ENCODE results near the gene UCN. TPM values are rescaled to one million over a fixed set of nuclear protein-coding genes. Genes with fewer than 3 reads are reported as not detected.

UCN gene
- total RNA-seq, 1 donor from 2014 or later = 0.20 TPM

GRCh38 chr2:27262379-27263286 lies 45.6 kb downstream of the UCN start, which contains the start of gene SLC30A3:
TSS of gene SLC30A3 (minus strand) at chr2:27263047. CDS start at chr2:27262906, 141 bp downstream.
- DNase-seq (ENCODE audit: low read depth, low spot score) = no peak

- no peak for DNase-seq (ENCODE audit: low read depth, low spot score)
These were observed 46.3 kb downstream of the UCN start for GRCh38 chr2:27261926-27262298.

GRCh38 chr2:27261241-27261925 lies 46.9 kb downstream of the UCN start:
- no peak for DNase-seq (ENCODE audit: low read depth, low spot score)

GRCh38 chr2:27258051-27258450 lies 50.2 kb downstream of the UCN start:
- DNase-seq (ENCODE audit: low read depth, low spot score) = no peak

Other genes with a start within 250 kb of the UCN start
- 360 and 398 TPM in 2 replicates for gene OST4, start 236.8 kb downstream of the UCN start, total RNA-seq
- 13.8 and 21.6 TPM in 2 replicates for gene EMILIN1, start 229.8 kb downstream of the UCN start, total RNA-seq
- gene KHK, start 221.7 kb downstream of the UCN start, total RNA-seq = 2.1 and 4.6 TPM in 2 replicates
- gene CGREF1, start 189.3 kb downstream of the UCN start, total RNA-seq = 1.7 and 4.6 TPM in 2 replicates
- gene ABHD1, start 184.6 kb downstream of the UCN start, total RNA-seq = not detected in 2 replicates
- 34.7 and 40.7 TPM in 2 replicates for gene PREB, start 173.8 kb downstream of the UCN start, total RNA-seq
- gene PRR30, start 169.0 kb downstream of the UCN start, total RNA-seq = not detected in 2 replicates
- gene TCF23, start 159.4 kb downstream of the UCN start, total RNA-seq = not detected in 2 replicates
- 97.0 and 127 TPM in 2 replicates for gene ATRAID, start 96.4 kb downstream of the UCN start, total RNA-seq
- 20.4 and 48.9 TPM in 2 replicates for gene SLC5A6, start 96.2 kb downstream of the UCN start, total RNA-seq
- 62.4 and 62.8 TPM in 2 replicates for gene CAD, start 91.1 kb downstream of the UCN start, total RNA-seq
- gene SLC30A3, start 45.4 kb downstream of the UCN start, total RNA-seq = 0.11 TPM in 1 of 2 replicates, not detected in the other
- not detected in 2 replicates for gene DNAJC5G, start 33.0 kb downstream of the UCN start, total RNA-seq
- gene TRIM54, start 26.0 kb downstream of the UCN start, total RNA-seq = not detected in 2 replicates
- gene MPV17, start 14.7 kb upstream of the UCN start, total RNA-seq = 38.8 and 43.0 TPM in 2 replicates
- gene GTF3C2, start 48.3 kb upstream of the UCN start, total RNA-seq = 24.5 and 26.9 TPM in 2 replicates
- gene EIF2B4, start 61.9 kb upstream of the UCN start, total RNA-seq = 36.6 and 44.7 TPM in 2 replicates
- gene SNX17, start 62.2 kb upstream of the UCN start, total RNA-seq = 142 and 184 TPM in 2 replicates
- 8.9 and 9.5 TPM in 2 replicates for gene ZNF513, start 72.3 kb upstream of the UCN start, total RNA-seq
- gene PPM1G, start 101.1 kb upstream of the UCN start, total RNA-seq = 174 and 225 TPM in 2 replicates
- 122 and 137 TPM in 2 replicates for gene NRBP1, start 120.2 kb upstream of the UCN start, total RNA-seq
- gene KRTCAP3, start 133.9 kb upstream of the UCN start, total RNA-seq = not detected in 2 replicates
- 27.5 and 30.3 TPM in 2 replicates for gene IFT172, start 181.3 kb upstream of the UCN start, total RNA-seq
- 35.0 and 47.0 TPM in 2 replicates for gene FNDC4, start 186.8 kb upstream of the UCN start, total RNA-seq
- 7.5 and 7.8 TPM in 2 replicates for gene GCKR, start 188.4 kb upstream of the UCN start, total RNA-seq